ENCODE data around the gene SMC3. TPM values are rescaled to one million over a fixed set of nuclear protein-coding genes. Genes with fewer than 3 reads are reported as not detected.

SMC3 gene
- total and polyA plus RNA-seq, 2 of the 13 experiments (the other 11 are each of a cell fraction or from before 2014, with no cell fraction given) = 11.7 to 48.0 TPM

Small RNA genes lying within 50 kb of the gene (small RNA-seq; reads per million reads assigned to genes)
- gene RF00019 (ENCODE audit: insufficient read depth in 2 of 3, insufficient read length in 3 of 3, low read depth in 2 of 3, low replicate concordance in 1 of 3) = 0 reads per million in 3 experiments

Other genes with a start within 250 kb of the SMC3 start
- gene DUSP5, start 69.8 kb upstream of the SMC3 start, total RNA-seq (2016; rRNA removed; fragmentation: Illumina TruSeq; extraction: Trizol) = 1.4 and 1.5 TPM in 2 replicates
- gene DUSP5, start 69.8 kb upstream of the SMC3 start, polyA plus RNA-seq (2011; rRNA removed) = 3.7 and 5.8 TPM in 2 replicates
- gene RBM20, start 76.6 kb downstream of the SMC3 start, total RNA-seq (2016; rRNA removed; fragmentation: Illumina TruSeq; extraction: Trizol) = 0.02 TPM in 1 of 2 replicates, not detected in the other
- 0.16 and 0.22 TPM in 2 replicates for gene RBM20, start 76.6 kb downstream of the SMC3 start, polyA plus RNA-seq (2011; rRNA removed)